RWPE1 (cell line): ENCODE measurements around the gene NEDD9.

Source experiments
- CTCF ChIA-PET: fragments of 350-600 bp; sonication (Branson Sonifier 250); formaldehyde crosslinking; extraction: SDS; loops from one replicate; lab custom pipeline; 2021; lab: Yijun Ruan, JAX
- POLR2A ChIA-PET: fragments of 400-600 bp; formaldehyde crosslinking; extraction: SDS; loops from one replicate; lab custom pipeline; 2020; ENCODE audit warnings: antibody characterized with exemption; ENCODE audit not compliant: low non-redundant PET; lab: Yijun Ruan, JAX
- DNase-seq: peaks from one replicate; pipeline ENCODE4 v3.0.0; 2012; ENCODE audit warnings: low spot score
- H3K27ac ChIP-seq: fragments of 450-650 bp; 2 replicates; pipeline ENCODE4 v1.5.1; 2017
- CTCF ChIP-seq: fragments of 450-650 bp; conservative IDR thresholded peaks from 2 replicates; pipeline ENCODE4 v1.5.1; 2017; ENCODE audit warnings: low read depth, mild to moderate bottlenecking

Gene NEDD9

GRCh38 chr6:11270030-11271027, 37.9 kb upstream of the NEDD9 start:
- no peak for TF ChIP-seq CTCF
- CTCF ChIA-PET = interaction anchor here (0.5 kb wide), 2 partner anchors 112 to 224 kb away, joined by 3 to 4 read pairs; no protein-coding TSS in a partner anchor
- no peak for DNase-seq
- no peak overlapping the region for H3K27ac ChIP-seq
- POLR2A ChIA-PET = no interaction called here

GRCh38 chr6:11268978-11269377, 36.5 kb upstream of the NEDD9 start:
- ChIA-PET CTCF (no interaction called here), POLR2A (no interaction called here)
- TF ChIP-seq CTCF = no peak
- H3K27ac ChIP-seq = no peak overlapping the region
- DNase-seq = no peak

GRCh38 chr6:11266926-11267325, 34.5 kb upstream of the NEDD9 start:
- no peak overlapping the region for H3K27ac ChIP-seq
- DNase-seq = no peak
- POLR2A ChIA-PET = no interaction called here
- CTCF ChIA-PET = no interaction called here
- no peak for TF ChIP-seq CTCF

GRCh38 chr6:11265932-11266331, 33.5 kb upstream of the NEDD9 start:
- ChIA-PET POLR2A (no interaction called here), CTCF (no interaction called here)
- TF ChIP-seq CTCF = no peak
- no peak overlapping the region for H3K27ac ChIP-seq
- DNase-seq = no peak

- no peak for TF ChIP-seq CTCF
- CTCF ChIA-PET = no interaction called here
- no peak overlapping the region for H3K27ac ChIP-seq
- DNase-seq = no peak
- POLR2A ChIA-PET = no interaction called here
These were observed 31.6 kb upstream of the NEDD9 start for GRCh38 chr6:11264100-11264499.

- TF ChIP-seq CTCF = no peak
- CTCF ChIA-PET = no interaction called here
- H3K27ac ChIP-seq = no peak overlapping the region
- DNase-seq = peak; percentile 45
- POLR2A ChIA-PET = no interaction called here
These were observed 30.9 kb upstream of the NEDD9 start for GRCh38 chr6:11263291-11263775.
